SU-DHL-6 (cell line): Measurements from ENCODE around the gene TMEM235.

Experiments used
- EZH2phosphoT487 ChIP-seq: fragments of 200-600 bp; sonication (generic), shearing (Covaris generic); conservative IDR thresholded peaks from 2 replicates; pipeline ENCODE4 v1.6.1; 2018; ENCODE audit warnings: mild to moderate bottlenecking, antibody characterized with exemption, low read length, moderate library complexity, mixed read lengths
- TF ChIP-seq, protein P1 (sequence below): fragments of 200-600 bp; sonication (generic); IDR thresholded peaks from one replicate; pipeline ENCODE4 v1.5.1; 2017; ENCODE audit warnings: antibody characterized with exemption, mild to moderate bottlenecking, low read length, moderate library complexity; ENCODE audit not compliant: insufficient read depth, poor library complexity, severe bottlenecking

DNA sequence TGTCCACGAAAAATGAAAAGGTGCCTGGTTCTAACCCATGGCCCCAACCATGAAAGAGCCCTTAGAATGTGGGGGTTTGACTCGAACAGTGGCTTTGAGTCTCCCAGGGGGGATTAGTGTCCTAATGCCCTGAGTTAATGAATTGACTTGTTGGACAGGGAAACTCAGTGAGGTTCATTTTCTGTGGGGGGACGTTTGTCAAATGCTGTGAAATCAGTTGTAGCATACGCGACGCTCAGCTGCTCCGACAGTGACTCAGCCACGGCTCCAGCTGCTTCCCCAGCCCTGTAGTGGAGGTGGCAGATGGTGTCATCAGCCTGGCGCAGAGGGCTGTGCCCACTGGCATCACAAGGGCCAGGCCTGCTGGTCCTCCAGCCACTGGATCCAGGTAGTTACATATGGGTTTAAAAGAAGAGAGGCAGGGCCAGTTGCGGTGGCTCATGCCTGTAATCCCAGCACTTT is 3.9 kb upstream of the TMEM235 start:
- TF ChIP-seq, protein P1, sequence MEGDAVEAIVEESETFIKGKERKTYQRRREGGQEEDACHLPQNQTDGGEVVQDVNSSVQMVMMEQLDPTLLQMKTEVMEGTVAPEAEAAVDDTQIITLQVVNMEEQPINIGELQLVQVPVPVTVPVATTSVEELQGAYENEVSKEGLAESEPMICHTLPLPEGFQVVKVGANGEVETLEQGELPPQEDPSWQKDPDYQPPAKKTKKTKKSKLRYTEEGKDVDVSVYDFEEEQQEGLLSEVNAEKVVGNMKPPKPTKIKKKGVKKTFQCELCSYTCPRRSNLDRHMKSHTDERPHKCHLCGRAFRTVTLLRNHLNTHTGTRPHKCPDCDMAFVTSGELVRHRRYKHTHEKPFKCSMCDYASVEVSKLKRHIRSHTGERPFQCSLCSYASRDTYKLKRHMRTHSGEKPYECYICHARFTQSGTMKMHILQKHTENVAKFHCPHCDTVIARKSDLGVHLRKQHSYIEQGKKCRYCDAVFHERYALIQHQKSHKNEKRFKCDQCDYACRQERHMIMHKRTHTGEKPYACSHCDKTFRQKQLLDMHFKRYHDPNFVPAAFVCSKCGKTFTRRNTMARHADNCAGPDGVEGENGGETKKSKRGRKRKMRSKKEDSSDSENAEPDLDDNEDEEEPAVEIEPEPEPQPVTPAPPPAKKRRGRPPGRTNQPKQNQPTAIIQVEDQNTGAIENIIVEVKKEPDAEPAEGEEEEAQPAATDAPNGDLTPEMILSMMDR, result no peak
- no peak for TF ChIP-seq EZH2phosphoT487
